A549 (cell line): ENCODE measurements around the gene SEMA5A.

Experiments used
- CTCF ChIP-seq: fragments of >200 bp; sonication (Bioruptor Twin); formaldehyde crosslinking; IDR thresholded peaks from 3 replicates; pipeline ENCODE4 v1.5.1; 2016
- EP300 ChIP-seq, 2 experiments: fragments of >200 bp; sonication (Bioruptor Twin); formaldehyde crosslinking; IDR thresholded peaks; 2 replicates in 1 of 2; 3 replicates in 1 of 2; pipeline ENCODE4 v1.6.1; 2016 to 2017
- KDM5A ChIP-seq: fragments of 200-600 bp; sonication (generic); IDR thresholded peaks from 2 replicates; pipeline ENCODE4 v1.6.1; 2016; ENCODE audit warnings: antibody characterized with exemption, mild to moderate bottlenecking
- MAX ChIP-seq: IDR thresholded peaks from 2 replicates; pipeline ENCODE4 v1.6.1; 2012
- MAZ ChIP-seq: fragments of 150-350 bp; IDR thresholded peaks from 2 replicates; pipeline ENCODE4 v1.6.1; 2014; ENCODE audit warnings: antibody characterized with exemption, low read depth, low read length, borderline replicate concordance
- NR3C1 ChIP-seq: fragments of >200 bp; sonication (Bioruptor Twin); formaldehyde crosslinking; IDR thresholded peaks from 3 replicates; pipeline ENCODE4 v1.6.1; 2017
- POLR2A ChIP-seq: IDR thresholded peaks from 2 replicates; pipeline ENCODE4 v1.6.1; 2012; ENCODE audit warnings: mild to moderate bottlenecking, low read length
- RAD21 ChIP-seq, 2 experiments: fragments of >200 bp in 1 of 2; sonication (Bioruptor Twin) in 1 of 2; formaldehyde crosslinking in 1 of 2; IDR thresholded peaks in 1 of 2; conservative IDR thresholded peaks in 1 of 2; 2 replicates in 1 of 2; 3 replicates in 1 of 2; pipeline ENCODE4 v1.6.1; 2012 to 2018; ENCODE audit warnings: inconsistent platforms in 1 of 2
- RARB ChIP-seq: fragments of 250-450 bp; sonication (Bioruptor Pico); IDR thresholded peaks from 2 replicates; pipeline ENCODE4 v1.8.0; 2021; ENCODE audit warnings: mild to moderate bottlenecking, moderate library complexity
- REST ChIP-seq: fragments of 200-600 bp; sonication (generic); IDR thresholded peaks from 2 replicates; pipeline ENCODE4 v1.6.1; 2016; ENCODE audit warnings: antibody characterized with exemption, mild to moderate bottlenecking, moderate library complexity
- SREBF2 ChIP-seq: fragments of 450-650 bp; IDR thresholded peaks from 2 replicates; pipeline ENCODE4 v1.6.1; 2014; ENCODE audit warnings: mild to moderate bottlenecking, moderate library complexity
- USF2 ChIP-seq: fragments of 450-650 bp; IDR thresholded peaks from 2 replicates; pipeline ENCODE4 v1.6.1; 2014; ENCODE audit warnings: antibody characterized with exemption
- ZC3H11A ChIP-seq: fragments of 450-650 bp; IDR thresholded peaks from 2 replicates; pipeline ENCODE4 v1.6.1; 2014; ENCODE audit warnings: antibody characterized with exemption, mild to moderate bottlenecking
- ZFP36 ChIP-seq: fragments of 450-650 bp; IDR thresholded peaks from 2 replicates; pipeline ENCODE4 v1.6.1; 2014; ENCODE audit warnings: borderline replicate concordance; ENCODE audit not compliant: partially characterized antibody

GRCh38 chr5:9480499-9480898, 65.4 kb downstream of the SEMA5A start:
- TF ChIP-seq MAX (no peak), RARB (no peak), CTCF (no peak), SREBF2 (no peak), EP300 (IDR thresholded peaks at IDR 0.05) (no peak), REST (no peak), RAD21 (conservative IDR thresholded peaks at IDR 0.05 in 1 of 2, IDR thresholded peaks at IDR 0.05 in 1 of 2) (no peak), NR3C1 (no peak), ZFP36 (no peak), MAZ (no peak), USF2 (no peak), ZC3H11A (no peak), KDM5A (no peak), POLR2A (no peak)
